HUES48 (cell line): ENCODE results near the gene CACNA1C.

Source experiments
- H3K27ac ChIP-seq: one replicate; pipeline ENCODE4 v1.7.0; 2013; ENCODE audit warnings: low read depth, low read length, inconsistent platforms
- H3K27me3 ChIP-seq: 2 replicates; pipeline ENCODE4 v1.6.1; 2013; ENCODE audit warnings: mild to moderate bottlenecking, low read length; ENCODE audit not compliant: control insufficient read depth, insufficient read depth
- H3K36me3 ChIP-seq: 2 replicates; pipeline ENCODE4 v1.6.1; 2013; ENCODE audit warnings: low read length; ENCODE audit not compliant: control insufficient read depth, insufficient read depth
- H3K4me1 ChIP-seq: 2 replicates; pipeline ENCODE4 v1.6.1; 2013; ENCODE audit warnings: mild to moderate bottlenecking, low read length; ENCODE audit not compliant: control insufficient read depth, insufficient read depth
- H3K4me3 ChIP-seq: 2 replicates; pipeline ENCODE4 v1.5.1; 2013; ENCODE audit warnings: mild to moderate bottlenecking, low read depth, low read length
- H3K9ac ChIP-seq: 2 replicates; pipeline ENCODE4 v1.6.1; 2013; ENCODE audit warnings: mild to moderate bottlenecking, low read depth, low read length, moderate library complexity
- H3K9me3 ChIP-seq: 2 replicates; pipeline ENCODE4 v1.6.1; 2013; ENCODE audit warnings: low read length; ENCODE audit not compliant: control insufficient read depth, insufficient read depth

Gene CACNA1C

DNA sequence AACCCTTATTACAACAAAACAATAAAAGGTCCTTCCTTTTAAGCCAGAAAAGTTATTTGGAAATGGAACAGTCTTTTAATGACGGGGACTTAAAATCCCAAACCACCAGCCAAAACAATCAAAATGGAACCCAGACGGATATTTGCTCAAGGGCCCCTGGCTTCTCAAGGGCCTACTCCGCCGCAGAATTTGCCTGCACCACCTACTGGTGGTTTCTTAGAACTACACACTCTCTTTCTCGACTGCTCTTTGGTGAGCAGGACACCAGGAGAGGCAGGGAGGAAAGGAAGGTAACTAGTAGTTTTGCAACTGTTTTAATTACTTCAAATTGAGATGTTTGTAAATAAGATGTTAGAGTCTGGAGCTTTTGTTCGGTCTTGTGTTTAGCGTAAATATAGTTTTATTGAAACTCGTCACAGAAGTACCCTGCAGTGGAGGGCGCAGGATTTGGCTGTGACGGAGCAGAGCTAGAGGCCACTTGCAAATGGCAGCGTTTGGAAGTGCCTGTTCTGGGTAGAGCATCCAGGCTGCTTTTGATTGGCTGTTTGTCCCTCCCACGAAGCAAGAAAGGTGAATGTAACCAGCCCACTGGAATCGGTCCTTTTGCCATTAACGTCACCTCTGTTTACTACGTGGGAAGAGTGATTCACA lies 238.5 kb downstream of the CACNA1C start:
- Histone ChIP-seq H3K9me3 (no peaks in the 10 kb centered on the region), H3K36me3 (no peaks in the 10 kb centered on the region), H3K4me1 (peaks cover 8% of the 10 kb centered on the region), H3K27me3 (no peaks in the 10 kb centered on the region), H3K4me3 (no peak overlapping the region), H3K9ac (no peak overlapping the region), H3K27ac (no peak overlapping the region)

GRCh38 chr12:2291947-2292346 lies 239.2 kb downstream of the CACNA1C start:
- peaks cover 8% of the 10 kb centered on the region for H3K4me1 ChIP-seq
- no peaks in the 10 kb centered on the region for H3K36me3 ChIP-seq
- no peaks in the 10 kb centered on the region for H3K9me3 ChIP-seq
- no peaks in the 10 kb centered on the region for H3K27me3 ChIP-seq
- H3K4me3 ChIP-seq: no peak overlapping the region
- no peak overlapping the region for H3K9ac ChIP-seq
- no peak overlapping the region for H3K27ac ChIP-seq

DNA sequence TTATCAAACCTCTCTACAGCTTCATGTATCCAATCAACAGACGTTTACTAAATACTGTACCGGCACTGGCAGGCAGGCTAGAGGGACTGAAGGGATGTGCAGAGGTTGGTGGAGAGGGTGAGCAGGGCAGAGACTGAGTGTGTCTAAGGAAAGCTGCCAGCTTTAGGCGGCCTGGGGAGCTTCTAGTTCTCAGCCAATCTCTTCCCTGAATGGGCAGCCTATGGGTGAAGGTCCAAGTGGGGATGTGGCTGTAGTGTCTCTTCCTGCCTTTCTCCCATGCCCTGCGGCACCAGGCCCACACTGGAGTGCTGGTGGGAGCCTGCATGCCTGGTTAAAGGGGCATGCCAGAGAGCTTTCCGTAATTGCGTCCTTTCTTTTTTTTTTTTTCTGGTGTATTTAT lies 239.8 kb downstream of the CACNA1C start:
- no peaks in the 10 kb centered on the region for H3K36me3 ChIP-seq
- H3K9ac ChIP-seq: no peak overlapping the region
- H3K4me3 ChIP-seq: no peak overlapping the region
- H3K9me3 ChIP-seq: no peaks in the 10 kb centered on the region
- H3K27me3 ChIP-seq: no peaks in the 10 kb centered on the region
- peaks cover 8% of the 10 kb centered on the region for H3K4me1 ChIP-seq
- H3K27ac ChIP-seq: no peak overlapping the region

GRCh38 chr12:2294651-2295475 lies 242.1 kb downstream of the CACNA1C start:
- H3K9ac ChIP-seq: no peak overlapping the region
- no peaks in the 10 kb centered on the region for H3K4me1 ChIP-seq
- no peak overlapping the region for H3K4me3 ChIP-seq
- no peaks in the 10 kb centered on the region for H3K36me3 ChIP-seq
- H3K9me3 ChIP-seq: no peaks in the 10 kb centered on the region
- no peak overlapping the region for H3K27ac ChIP-seq
- H3K27me3 ChIP-seq: no peaks in the 10 kb centered on the region

GRCh38 chr12:2295941-2296461 lies 243.2 kb downstream of the CACNA1C start:
- H3K9me3 ChIP-seq: no peaks in the 10 kb centered on the region
- no peak overlapping the region for H3K27ac ChIP-seq
- H3K4me1 ChIP-seq: no peaks in the 10 kb centered on the region
- no peak overlapping the region for H3K9ac ChIP-seq
- no peaks in the 10 kb centered on the region for H3K27me3 ChIP-seq
- no peak overlapping the region for H3K4me3 ChIP-seq
- no peaks in the 10 kb centered on the region for H3K36me3 ChIP-seq

GRCh38 chr12:2297004-2297403 lies 244.2 kb downstream of the CACNA1C start:
- no peaks in the 10 kb centered on the region for H3K36me3 ChIP-seq
- H3K4me3 ChIP-seq: no peak overlapping the region
- H3K27ac ChIP-seq: no peak overlapping the region
- H3K9ac ChIP-seq: no peak overlapping the region
- H3K4me1 ChIP-seq: peaks cover 9% of the 10 kb centered on the region
- no peaks in the 10 kb centered on the region for H3K9me3 ChIP-seq
- H3K27me3 ChIP-seq: no peaks in the 10 kb centered on the region

GRCh38 chr12:2297658-2298057 lies 244.9 kb downstream of the CACNA1C start:
- Histone ChIP-seq H3K4me3 (no peak overlapping the region), H3K4me1 (peaks cover 9% of the 10 kb centered on the region)

GRCh38 chr12:2298556-2299200 lies 245.9 kb downstream of the CACNA1C start:
- Histone ChIP-seq H3K27ac (no peak overlapping the region), H3K9me3 (no peaks in the 10 kb centered on the region), H3K9ac (no peak overlapping the region), H3K27me3 (no peaks in the 10 kb centered on the region), H3K4me1 (peaks cover 9% of the 10 kb centered on the region), H3K36me3 (no peaks in the 10 kb centered on the region), H3K4me3 (no peak overlapping the region)

More at GRCh38 chr12:2297658-2298057, 244.9 kb downstream of the CACNA1C start:
- Histone ChIP-seq H3K27me3 (no peaks in the 10 kb centered on the region), H3K9ac (no peak overlapping the region), H3K27ac (no peak overlapping the region), H3K9me3 (no peaks in the 10 kb centered on the region), H3K36me3 (no peaks in the 10 kb centered on the region)

- H3K36me3 ChIP-seq: no peaks in the 10 kb centered on the region
- H3K27me3 ChIP-seq: no peaks in the 10 kb centered on the region
- H3K9me3 ChIP-seq: no peaks in the 10 kb centered on the region
- no peak overlapping the region for H3K27ac ChIP-seq
- peaks cover 9% of the 10 kb centered on the region for H3K4me1 ChIP-seq
- no peak overlapping the region for H3K9ac ChIP-seq
- H3K4me3 ChIP-seq: no peak overlapping the region
Measured at GRCh38 chr12:2299206-2299605, 246.4 kb downstream of the CACNA1C start.

- Histone ChIP-seq H3K36me3 (no peaks in the 10 kb centered on the region), H3K27me3 (no peaks in the 10 kb centered on the region), H3K4me1 (peaks cover 9% of the 10 kb centered on the region), H3K4me3 (no peak overlapping the region), H3K27ac (no peak overlapping the region), H3K9me3 (no peaks in the 10 kb centered on the region), H3K9ac (no peak overlapping the region)
Measured at GRCh38 chr12:2300168-2300567, 247.4 kb downstream of the CACNA1C start.

- Histone ChIP-seq H3K27me3 (no peaks in the 10 kb centered on the region), H3K9ac (no peak overlapping the region), H3K4me3 (no peak overlapping the region)
Measured at GRCh38 chr12:2300886-2301285, 248.1 kb downstream of the CACNA1C start.

More at GRCh38 chr12:2300886-2301285, 248.1 kb downstream of the CACNA1C start:
- Histone ChIP-seq H3K4me1 (peaks cover 12% of the 10 kb centered on the region), H3K36me3 (no peaks in the 10 kb centered on the region), H3K27ac (no peak overlapping the region), H3K9me3 (no peaks in the 10 kb centered on the region)
